Colonic mucosa (tissue), 4 donors: ENCODE results near the gene OSBP. TPM values are rescaled to one million over a fixed set of nuclear protein-coding genes. Genes with fewer than 3 reads are reported as not detected.
A peak's percentile ranks its signal among the peaks of the same experiment; 100 is the strongest.

ENCODE experiments used
- DNase-seq: peaks from one replicate; pipeline ENCODE4 v3.0.0-alpha.2; 2020
- H3K27ac ChIP-seq: fragments of 200-600 bp; one replicate; pipeline ENCODE4 v1.8.0; 2021
- H3K27me3 ChIP-seq: fragments of 200-600 bp; one replicate; pipeline ENCODE4 v1.8.0; 2021
- H3K36me3 ChIP-seq: fragments of 200-600 bp; one replicate; pipeline ENCODE4 v1.8.0; 2021
- H3K4me1 ChIP-seq: fragments of 200-600 bp; one replicate; pipeline ENCODE4 v1.8.0; 2021; ENCODE audit warnings: mild to moderate bottlenecking
- H3K4me3 ChIP-seq: fragments of 200-600 bp; one replicate; pipeline ENCODE4 v1.8.0; 2021
- H3K9ac ChIP-seq, 2 donors: one replicate each; pipeline ENCODE4 v1.7.0; 2013; ENCODE audit warnings: control low read depth in 2 of 2, low read depth in 2 of 2, low read length in 2 of 2
- H3K9me3 ChIP-seq: fragments of 200-600 bp; one replicate; pipeline ENCODE4 v1.8.0; 2021
- intact Hi-C: fragments of 100-400 bp; cut with DNase I; formaldehyde crosslinking; loops from one replicate; pipeline ENCODE4 v1.14.1; 2022
- total RNA-seq, 2 donors: library from RNA; stranded (reverse); fragmentation: NEBNext Ultra II Directional in 1 of 2; extraction: Animal tissue kit (Norgen Biotek cat#: 25700) in 1 of 2; gene quantifications; one replicate each; pipeline ENCODE4 v1.2.1, GENCODE V29; 2021
- TF ChIP-seq, protein P1 (sequence below): fragments of 200-600 bp; IDR thresholded peaks from one replicate; pipeline ENCODE4 v1.8.0; 2022; ENCODE audit warnings: antibody characterized with exemption, mild to moderate bottlenecking
- donor health status: healthy.
- donor health status: DM: no; HTN: no; CAD: no.
- donor health status: DM: no; HTN: no; CAD: no.

OSBP gene
- total RNA-seq, 2 donors from 2014 or later = 57.1 to 64.7 TPM

DNA sequence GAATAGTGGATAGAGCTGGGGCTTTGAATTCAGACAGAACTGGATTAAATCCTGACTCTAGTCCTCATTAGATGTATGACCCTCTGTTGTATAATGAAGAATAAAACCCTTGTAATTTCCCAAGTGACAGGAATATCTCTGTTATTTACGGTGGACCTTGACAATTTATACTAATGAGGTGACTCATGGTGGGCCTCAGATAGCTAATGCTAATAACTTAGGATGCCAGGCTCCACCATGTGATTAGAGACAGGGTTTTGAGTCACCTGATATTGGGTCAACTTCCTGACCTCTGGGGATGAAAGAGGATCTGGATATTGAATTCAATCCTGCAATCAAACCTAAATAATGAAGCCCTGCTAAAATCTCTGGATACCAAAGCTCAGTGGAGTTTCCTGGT, 33.6 kb downstream of the OSBP start:
- Histone ChIP-seq H3K9me3 (no peaks in the 10 kb centered on the region), H3K27me3 (no peaks in the 10 kb centered on the region), H3K27ac (no peak overlapping the region), H3K36me3 (peaks cover 12% of the 10 kb centered on the region), H3K4me1 (no peaks in the 10 kb centered on the region), H3K9ac (no peak overlapping the region), H3K4me3 (no peak overlapping the region)
- intact Hi-C loops = no loop called here
- TF ChIP-seq, protein P1, sequence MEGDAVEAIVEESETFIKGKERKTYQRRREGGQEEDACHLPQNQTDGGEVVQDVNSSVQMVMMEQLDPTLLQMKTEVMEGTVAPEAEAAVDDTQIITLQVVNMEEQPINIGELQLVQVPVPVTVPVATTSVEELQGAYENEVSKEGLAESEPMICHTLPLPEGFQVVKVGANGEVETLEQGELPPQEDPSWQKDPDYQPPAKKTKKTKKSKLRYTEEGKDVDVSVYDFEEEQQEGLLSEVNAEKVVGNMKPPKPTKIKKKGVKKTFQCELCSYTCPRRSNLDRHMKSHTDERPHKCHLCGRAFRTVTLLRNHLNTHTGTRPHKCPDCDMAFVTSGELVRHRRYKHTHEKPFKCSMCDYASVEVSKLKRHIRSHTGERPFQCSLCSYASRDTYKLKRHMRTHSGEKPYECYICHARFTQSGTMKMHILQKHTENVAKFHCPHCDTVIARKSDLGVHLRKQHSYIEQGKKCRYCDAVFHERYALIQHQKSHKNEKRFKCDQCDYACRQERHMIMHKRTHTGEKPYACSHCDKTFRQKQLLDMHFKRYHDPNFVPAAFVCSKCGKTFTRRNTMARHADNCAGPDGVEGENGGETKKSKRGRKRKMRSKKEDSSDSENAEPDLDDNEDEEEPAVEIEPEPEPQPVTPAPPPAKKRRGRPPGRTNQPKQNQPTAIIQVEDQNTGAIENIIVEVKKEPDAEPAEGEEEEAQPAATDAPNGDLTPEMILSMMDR = no peak
- no peak for DNase-seq

DNA sequence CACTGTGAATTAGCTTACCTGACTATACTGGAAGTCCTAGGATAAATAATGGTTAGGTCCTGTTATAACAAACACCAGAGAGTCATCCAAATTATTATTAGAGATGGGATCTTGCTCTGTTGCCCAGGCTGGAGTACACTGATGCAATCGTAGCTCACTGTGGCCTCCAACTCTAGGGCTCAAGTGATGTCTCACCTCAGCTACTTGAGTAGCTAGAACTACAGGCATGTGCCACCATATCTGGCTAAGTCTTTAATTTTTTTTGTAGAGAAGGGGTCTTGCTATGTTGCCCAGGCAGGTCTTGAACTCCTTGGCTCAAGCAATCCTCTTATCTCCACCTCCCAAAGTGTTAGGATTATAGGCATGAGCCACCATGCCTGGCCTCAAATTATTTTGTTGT, 37.2 kb downstream of the OSBP start:
- TF ChIP-seq, protein P1 = no peak
- Histone ChIP-seq H3K36me3 (peaks cover 17% of the 10 kb centered on the region), H3K9ac (no peak overlapping the region), H3K27me3 (no peaks in the 10 kb centered on the region), H3K4me1 (no peaks in the 10 kb centered on the region), H3K9me3 (no peaks in the 10 kb centered on the region), H3K4me3 (no peak overlapping the region), H3K27ac (no peak overlapping the region)
- no peak for DNase-seq
- intact Hi-C loops = no loop called here

DNA sequence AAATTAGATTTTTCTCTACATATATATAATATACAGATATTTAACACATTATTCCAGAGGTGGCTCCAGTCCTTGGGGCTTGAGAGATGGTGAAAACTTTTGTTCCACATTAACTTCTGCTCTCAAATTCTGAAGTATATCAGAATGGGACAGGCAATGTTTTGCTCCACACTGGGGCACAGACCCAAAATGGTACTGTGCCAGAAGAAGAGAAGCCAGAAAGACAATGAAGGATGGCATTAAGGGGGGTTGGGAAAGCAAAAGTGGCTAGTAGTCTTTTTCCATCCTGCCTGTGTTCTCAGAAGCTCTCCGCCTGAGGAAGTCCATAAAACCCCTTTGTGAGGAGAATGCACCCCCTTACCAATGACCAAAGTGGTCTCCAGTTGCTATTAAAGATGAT, 40.1 kb downstream of the OSBP start:
- Histone ChIP-seq H3K36me3 (peaks cover 17% of the 10 kb centered on the region), H3K27ac (no peak overlapping the region), H3K9me3 (no peaks in the 10 kb centered on the region), H3K4me1 (no peaks in the 10 kb centered on the region), H3K27me3 (no peaks in the 10 kb centered on the region), H3K9ac (no peak overlapping the region), H3K4me3 (no peak overlapping the region)
- intact Hi-C loops = no loop called here
- TF ChIP-seq, protein P1 = no peak
- DNase-seq = no peak

DNA sequence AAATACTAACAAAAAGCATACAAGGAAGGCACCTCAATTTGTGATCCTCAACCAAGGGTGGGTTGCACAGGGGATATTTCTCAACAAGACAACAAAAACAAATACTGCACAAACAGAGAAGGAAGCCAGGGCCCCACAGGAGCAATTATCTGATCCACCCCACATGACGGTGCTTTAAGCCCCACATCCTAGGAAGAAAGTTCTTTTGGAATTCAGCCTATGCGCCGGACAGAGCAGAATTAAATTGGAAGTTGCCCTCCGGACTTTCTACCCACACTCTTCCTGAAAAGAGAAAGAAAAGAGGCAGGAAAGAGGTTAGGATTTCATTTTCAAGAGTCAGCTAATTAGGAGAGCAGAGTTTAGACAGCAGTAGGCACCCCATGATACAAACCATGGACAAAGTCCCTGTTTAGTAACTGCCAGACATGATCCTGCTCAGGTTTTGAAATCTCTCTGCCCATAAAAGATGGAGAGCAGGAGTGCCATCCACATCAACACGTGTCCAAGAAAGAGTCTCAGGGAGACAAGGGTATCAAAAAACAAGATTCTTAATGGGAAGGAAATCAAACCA, 40.6 kb downstream of the OSBP start:
- Histone ChIP-seq H3K4me1 (no peaks in the 10 kb centered on the region), H3K36me3 (peaks cover 14% of the 10 kb centered on the region), H3K27me3 (no peaks in the 10 kb centered on the region), H3K4me3 (no peak overlapping the region), H3K9ac (no peak overlapping the region), H3K9me3 (no peaks in the 10 kb centered on the region), H3K27ac (peak overlapping the region; percentile 18)
- intact Hi-C loops = no loop called here
- DNase-seq = no peak
- TF ChIP-seq, protein P1 = no peak

DNA sequence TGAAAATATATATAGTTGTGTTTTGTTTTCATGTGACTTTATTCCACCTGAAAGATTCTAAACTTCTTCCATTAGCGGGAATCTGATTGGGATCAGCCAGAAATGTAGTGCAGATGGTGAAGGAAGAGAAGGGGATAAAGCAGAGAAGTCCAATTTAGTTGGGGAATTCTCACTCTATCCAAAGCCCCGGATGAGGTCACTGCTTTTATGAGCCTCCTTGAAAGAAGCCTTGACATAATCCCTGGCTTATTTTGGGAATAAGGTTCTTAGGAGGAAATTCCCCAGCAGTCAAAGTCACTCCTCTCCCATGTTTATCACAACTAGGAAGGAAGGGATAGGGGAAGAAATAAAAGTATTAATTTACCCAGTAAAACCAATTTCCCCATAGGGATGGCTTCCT, 41.1 kb downstream of the OSBP start:
- H3K4me3 ChIP-seq = no peak overlapping the region
- no peaks in the 10 kb centered on the region for H3K27me3 ChIP-seq
- H3K9ac ChIP-seq = no peak overlapping the region
- intact Hi-C loops = no loop called here
- peak overlapping the region; percentile 25 for H3K27ac ChIP-seq
- no peaks in the 10 kb centered on the region for H3K4me1 ChIP-seq
- no peaks in the 10 kb centered on the region for H3K9me3 ChIP-seq
- DNase-seq = no peak
- peaks cover 13% of the 10 kb centered on the region for H3K36me3 ChIP-seq
- TF ChIP-seq, protein P1 = no peak
